GM21528 (cell line): Measurements from ENCODE around the gene NME8.
A peak's percentile ranks its signal among the peaks of the same experiment; 100 is the strongest.
"Not testable (repeated sequence)": the region's sequence is repeated elsewhere in the genome, so short reads cannot be mapped to it uniquely, and the experiment has no call there.

Experiments
- ATAC-seq: cut with Tn5 transposase; IDR thresholded peaks from one replicate; pipeline ENCODE4 v1.9.1; 2021; ENCODE audit warnings: mild to moderate bottlenecking, moderate library complexity; ENCODE audit not compliant: unreplicated experiment, low FRiP score

Gene NME8, protein sequence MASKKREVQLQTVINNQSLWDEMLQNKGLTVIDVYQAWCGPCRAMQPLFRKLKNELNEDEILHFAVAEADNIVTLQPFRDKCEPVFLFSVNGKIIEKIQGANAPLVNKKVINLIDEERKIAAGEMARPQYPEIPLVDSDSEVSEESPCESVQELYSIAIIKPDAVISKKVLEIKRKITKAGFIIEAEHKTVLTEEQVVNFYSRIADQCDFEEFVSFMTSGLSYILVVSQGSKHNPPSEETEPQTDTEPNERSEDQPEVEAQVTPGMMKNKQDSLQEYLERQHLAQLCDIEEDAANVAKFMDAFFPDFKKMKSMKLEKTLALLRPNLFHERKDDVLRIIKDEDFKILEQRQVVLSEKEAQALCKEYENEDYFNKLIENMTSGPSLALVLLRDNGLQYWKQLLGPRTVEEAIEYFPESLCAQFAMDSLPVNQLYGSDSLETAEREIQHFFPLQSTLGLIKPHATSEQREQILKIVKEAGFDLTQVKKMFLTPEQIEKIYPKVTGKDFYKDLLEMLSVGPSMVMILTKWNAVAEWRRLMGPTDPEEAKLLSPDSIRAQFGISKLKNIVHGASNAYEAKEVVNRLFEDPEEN

DNA sequence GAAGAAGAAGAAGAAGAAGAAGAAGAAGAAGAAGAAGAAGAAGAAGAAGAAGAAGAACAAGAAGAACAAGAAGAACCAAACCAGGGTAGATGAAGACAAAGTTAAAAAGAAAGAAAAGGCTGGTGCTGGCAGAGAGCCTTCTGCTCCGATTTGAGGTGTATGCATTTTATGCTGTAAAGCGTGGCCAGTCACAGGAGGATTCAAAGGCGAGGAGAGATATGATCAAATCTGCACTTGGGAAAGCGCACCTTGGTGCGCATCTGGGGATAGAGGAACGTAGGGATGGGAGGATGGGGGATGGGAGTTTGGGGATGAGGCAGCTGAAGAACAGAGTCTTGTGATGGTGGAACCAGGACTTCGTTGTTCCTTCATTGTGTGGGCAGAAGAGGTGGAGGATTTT is at the start of gene NME8:
NME8 (plus strand) TSS at position 301 of the 400 bp plus-strand sequence. CDS start 1,670 bp downstream, outside the sequence.
- ATAC-seq: no peak

DNA sequence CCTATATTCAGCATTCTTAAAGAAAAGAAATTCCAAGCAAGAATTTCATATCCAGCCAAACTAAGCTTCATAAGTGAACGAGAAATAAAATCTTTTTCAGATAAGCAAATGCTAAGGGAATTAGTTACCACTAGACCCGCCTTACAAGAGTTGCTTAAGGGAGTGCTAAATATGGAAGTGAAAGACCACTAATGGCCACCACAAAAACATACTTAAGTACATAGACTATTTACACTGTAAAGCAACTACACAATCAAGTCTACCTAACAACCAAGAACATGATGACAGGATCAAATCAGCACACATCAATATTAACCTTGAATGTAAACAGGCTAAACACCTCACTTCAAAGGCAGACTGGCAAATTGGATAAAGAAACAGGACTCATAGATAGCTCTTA is 42.2 kb upstream of the NME8 start:
- ATAC-seq: no peak

DNA sequence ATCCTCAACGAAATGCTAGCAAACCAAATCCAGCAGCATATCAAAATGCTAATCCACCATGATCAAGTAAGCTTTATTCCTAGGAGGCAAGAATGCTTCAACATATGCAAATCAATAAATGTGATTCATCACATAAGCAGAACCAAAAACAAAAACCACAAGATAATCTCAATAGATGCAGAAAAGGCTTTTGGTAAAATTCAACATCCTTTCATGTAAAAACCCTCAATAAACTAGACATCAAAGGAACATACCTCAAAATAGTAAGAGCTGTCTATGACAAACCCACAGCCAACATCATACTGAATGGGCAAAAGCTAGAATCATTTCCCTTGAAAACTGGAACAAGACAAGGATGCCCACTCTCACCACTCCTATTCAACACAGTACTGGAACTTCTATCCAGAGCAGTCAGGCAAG is 36.2 kb upstream of the NME8 start:
- not testable (repeated sequence) for ATAC-seq

DNA sequence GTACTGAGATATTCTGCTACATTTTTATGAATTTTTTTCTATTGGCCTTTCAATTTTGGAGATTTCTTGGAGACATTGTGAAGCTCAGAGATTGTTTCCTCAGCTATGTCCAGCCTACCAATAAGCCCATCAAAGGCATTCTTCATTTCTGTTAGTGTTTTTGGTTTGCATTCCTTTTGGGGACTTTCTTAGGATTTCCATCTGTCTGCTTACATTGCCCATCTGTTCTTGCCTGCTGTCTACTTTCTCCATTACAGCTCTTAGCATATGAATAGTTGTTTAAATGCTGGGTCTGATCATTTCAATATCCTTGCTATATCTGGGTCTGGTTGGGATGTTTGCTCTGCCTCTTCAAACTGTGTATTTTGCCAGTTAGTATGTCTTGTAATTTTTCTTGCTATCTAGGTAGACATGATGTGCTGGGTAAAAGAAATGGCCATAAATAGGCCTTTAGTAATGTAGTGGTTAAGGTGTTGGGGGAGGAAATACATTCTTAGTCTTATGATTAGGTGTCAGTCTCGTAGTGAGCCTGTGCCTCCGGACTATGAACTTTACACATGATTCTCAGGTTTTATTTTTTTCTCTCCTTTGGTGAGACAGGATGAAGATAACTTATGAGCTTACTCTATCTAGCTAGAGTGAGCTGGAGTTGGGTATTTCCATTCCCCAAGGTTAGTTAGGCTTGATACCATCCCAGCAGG is 32.6 kb upstream of the NME8 start:
- peak; percentile 64 for ATAC-seq

DNA sequence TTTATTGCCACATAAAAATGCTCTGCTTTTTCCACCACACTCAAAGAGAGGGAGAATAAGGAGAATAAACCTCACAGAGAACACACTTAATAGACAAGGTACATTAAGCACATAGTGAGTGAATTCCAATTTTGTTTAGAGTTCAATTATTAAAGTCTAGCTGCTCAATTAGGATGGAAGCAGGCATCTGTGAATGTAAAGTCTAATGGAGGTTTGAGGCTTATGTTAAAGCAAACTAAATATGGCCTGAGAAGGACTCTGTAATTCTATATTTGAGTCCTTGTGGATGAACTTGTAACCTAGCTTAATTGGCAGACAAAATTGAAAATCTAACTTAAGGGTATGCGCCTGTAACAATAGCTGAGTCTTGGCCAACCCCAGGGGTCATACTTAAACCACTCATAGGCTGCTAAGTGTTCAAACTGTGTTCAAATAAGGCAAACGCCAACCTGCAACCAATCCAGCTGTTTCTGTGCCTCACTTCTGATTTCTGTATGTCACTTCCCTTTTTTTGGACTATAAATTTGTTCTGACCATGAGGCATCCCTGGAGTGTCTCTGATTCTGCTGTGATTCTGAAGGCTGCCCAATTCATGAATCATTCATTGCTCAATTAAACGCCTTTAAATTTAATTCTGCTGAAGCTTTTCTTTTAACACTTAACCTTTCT is 31.3 kb upstream of the NME8 start:
- no peak for ATAC-seq

DNA sequence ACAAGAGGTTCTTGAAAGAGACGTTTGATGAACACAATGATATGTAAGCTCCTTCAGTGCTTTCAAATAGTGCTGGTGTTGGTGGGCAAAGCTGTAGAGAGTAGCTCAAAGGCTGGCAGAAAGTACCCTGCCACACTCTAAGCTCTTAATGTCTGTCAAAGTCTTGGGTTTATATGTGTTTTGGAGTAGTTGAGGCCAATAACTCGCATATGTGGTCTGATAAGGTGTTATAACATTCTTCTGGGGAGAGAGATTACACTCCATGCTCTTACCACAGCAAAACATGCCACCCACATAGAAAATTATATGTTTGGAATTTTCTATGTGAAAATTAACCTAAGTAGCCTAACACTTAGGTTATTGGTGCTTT is 30.8 kb upstream of the NME8 start:
- no peak for ATAC-seq

DNA sequence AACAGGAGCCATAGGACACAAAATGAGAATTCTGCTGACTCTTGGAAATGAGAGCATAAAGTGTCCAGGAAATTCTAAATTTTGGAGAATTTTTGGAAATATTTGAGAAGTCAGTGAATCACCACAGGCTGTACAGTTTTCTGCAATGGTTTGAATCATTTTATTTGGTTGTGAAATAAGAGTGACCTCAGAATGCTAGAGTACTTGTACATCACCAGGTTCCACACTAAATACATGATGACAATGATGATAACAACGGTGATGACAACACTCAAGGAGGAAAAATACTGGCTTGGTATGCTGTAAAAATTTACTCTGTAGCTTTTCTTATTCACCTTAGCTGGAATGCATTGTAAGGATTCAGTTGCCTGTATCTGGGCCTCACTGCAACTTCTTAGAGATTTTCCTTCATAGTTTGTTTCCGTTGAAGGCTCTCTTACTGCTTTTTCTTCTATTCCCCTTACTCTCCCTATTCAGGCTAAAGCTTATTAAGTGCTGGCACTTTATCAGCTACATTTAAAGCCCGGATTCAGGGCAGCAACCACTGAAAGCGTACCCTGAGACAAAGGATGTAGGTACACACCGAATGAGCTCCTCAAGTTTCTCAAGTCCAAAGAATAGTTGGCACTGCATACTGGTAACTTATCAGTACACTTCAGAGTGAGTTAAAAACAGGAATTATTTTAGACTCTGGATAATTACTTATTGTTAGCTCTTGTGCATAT is 30.2 kb upstream of the NME8 start:
- ATAC-seq: no peak

DNA sequence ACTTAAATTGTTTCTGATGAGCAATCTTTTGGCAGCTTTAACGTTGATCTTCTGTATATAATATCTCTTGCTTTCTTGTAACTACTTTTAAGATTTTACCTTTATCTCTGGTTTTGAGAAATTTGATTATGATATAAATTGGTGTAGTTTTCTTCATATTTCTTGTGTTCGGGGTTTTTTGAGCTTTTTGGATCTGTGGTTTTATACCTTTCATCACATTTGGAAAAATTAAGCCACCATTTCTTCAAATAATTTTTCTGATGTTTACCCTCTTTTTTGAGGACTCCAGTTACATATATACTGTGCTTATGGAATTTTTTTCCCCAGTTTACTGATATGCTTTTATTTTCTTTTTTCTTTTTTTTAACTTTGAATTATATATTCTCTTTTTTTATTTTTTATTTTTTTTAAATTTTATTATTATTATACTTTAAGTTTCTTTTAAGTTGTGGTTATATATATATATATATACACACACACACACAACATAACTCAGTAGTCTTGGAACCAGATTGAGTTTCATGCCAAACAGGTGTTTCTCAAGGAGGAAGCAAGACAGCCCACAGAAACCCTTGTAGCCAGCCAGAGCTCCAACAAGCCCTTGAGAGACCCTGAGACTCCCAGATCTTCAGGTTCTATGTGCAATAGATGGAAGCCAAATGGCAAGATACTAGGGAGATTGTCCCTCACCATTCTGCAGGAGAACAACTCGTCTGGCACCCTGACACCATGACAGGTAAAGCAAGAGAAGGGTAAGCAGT is 27.5 kb upstream of the NME8 start:
- peak; percentile 76 for ATAC-seq

DNA sequence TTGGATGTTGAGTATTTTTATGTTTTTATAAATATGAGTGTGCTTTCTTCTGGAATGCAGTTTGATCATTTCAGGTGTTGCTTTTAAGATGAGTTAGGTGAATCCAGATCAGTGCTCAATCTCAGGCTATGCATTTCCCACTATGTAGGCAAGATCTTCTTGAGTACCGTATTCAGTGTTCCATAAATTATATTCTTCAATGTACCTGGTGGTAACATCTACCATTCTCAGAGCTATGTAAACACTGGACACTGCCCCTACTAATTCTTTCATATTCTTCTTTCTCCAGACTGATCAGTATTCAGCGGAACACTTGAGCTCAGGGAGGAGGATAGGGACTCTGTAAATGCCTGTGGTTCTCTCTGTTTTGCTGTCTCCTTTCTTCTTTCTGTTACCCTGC is 25.5 kb upstream of the NME8 start:
- ATAC-seq: no peak

DNA sequence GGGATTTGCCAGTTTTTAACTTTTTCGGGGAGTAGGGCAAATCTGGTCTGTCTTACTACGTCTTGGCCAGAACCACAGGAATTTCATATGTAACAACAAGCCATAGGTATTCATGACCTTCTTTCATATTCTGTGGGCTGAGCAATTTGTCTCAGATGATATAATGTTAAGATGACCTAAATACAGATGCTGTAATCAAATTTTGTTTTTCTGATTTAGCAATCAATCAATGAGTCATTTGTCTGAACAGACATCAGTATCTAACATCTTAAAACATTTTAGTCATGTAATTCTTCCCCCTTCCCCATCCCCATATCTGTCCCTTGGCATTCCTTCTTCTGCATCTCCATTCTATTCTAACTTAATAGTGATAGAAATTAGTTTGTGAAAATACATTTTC is 24.8 kb upstream of the NME8 start:
- ATAC-seq: no peak

DNA sequence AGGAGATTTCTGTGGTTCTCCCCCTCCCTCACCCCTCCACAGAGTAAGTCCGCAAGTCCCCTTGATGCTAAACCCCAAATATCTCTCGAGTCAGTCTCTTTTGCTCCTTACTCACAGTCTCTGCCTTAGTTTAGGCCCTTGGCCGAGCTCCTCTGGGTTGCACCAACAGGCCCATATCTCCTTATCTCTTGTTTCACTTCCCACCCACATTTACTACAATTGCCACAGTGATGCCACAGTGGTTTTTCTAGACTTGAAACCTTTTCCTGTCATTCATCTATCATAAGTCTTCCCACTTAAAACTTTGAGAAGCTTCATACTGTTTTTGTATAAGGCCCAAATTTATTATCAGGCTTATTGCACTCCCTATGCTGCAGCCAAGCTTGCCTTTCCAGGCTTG is 23.4 kb upstream of the NME8 start:
- ATAC-seq: no peak

DNA sequence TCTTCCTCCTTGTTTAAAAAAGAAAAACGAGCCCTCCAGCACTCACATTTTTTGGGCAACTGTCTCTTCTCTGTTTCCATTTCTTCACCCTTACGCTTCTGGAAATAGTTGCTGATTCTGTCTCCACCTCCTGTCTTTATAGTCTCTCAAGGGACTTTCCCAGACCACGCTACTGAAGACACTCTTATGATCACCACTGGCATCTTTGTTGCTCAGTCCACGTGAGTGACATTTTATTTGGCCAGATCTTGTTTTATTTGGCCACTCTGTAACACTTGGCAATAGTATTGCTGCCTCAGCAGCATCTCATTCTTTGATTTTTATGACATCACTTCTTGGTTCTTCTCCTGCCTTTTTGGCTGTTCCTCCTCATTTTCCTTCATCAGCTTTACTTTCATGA is 21.6 kb upstream of the NME8 start:
- ATAC-seq: no peak

DNA sequence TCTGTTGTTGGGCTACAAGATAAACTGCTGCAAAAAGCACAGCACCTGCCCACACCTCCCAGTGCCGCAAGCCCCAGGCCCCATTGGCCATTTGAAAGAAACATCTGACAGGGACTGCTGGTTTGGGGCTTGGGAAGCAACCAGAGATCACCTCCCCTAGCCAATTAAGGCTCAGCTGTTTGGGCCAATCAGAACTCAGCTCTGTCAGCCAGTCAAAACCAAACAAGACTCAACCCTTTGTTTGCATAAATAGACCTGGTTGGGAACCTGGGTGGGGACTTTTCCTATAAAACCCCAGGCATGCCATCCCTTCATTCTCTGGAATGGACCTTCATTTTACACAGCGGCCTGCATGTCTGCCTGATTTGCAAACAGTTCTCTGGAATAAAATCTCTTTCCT is 17.2 kb upstream of the NME8 start:
- no peak for ATAC-seq

DNA sequence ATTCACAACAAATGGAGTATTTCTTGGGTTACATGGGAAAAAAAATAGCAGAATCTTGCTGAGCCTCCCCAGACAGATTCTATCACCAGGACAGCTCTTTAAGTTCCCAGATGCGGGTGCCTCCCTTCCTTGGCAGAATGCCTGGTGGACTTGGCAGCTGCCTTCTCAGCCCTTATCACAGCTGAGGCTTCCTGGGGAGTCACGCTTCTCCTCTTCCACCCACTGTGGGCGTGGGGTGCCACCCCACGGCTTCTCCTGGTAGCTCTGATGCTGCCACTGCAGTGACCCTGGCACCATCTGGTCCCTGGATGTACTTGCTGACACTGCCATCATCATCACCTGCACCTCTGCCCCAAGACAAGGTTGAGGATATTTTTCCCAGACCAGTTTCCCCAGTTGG is 16.2 kb upstream of the NME8 start:
- ATAC-seq: peak; percentile 75

DNA sequence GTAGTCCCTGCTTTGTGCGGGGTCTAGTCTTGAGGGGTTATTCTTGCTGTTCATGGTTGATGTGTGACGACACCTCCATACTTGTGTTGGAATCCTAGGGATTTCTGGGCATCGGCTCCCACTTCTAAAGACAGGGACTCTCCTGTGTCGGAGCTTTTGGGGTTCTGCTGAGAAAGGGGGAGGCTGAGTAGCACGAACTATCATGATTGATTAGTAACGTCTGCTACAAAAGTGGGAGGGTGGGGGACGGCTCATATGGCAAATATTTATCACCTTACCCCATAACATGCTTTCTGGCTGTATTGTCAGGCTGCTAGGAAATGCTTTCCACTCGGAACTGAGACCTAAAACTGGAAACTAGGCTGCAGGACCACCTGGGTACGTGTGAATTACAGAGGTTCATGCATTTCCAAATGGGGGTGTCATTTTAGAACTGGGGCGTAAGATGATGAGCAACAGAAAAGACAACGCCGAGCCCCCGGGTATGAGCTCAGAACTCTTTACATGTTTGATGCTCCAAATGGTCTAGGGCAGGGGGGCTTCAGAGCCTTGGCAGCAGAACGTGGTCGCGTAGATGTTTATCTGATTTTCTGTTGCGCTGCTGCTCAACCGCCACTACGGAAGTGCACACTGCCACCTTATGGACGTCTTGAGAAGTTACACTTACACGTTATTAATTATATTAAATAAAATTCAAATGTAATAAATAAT is 15.1 kb upstream of the NME8 start:
- ATAC-seq: no peak

DNA sequence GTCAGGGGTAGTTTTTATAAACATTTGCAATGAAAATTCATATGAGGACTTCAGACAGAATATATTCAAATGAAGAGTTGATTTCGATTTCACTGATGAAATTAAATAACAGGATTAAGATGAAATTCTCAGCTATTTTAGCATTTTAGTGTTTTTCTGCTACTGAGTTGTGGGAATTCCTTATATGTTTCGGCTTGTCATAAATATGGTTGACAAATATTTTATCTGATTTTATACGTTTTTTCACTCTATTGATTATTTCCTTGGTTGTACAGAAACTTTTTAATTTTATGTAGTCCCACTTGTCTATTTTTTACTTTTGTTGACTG is 14.6 kb upstream of the NME8 start:
- no peak for ATAC-seq

DNA sequence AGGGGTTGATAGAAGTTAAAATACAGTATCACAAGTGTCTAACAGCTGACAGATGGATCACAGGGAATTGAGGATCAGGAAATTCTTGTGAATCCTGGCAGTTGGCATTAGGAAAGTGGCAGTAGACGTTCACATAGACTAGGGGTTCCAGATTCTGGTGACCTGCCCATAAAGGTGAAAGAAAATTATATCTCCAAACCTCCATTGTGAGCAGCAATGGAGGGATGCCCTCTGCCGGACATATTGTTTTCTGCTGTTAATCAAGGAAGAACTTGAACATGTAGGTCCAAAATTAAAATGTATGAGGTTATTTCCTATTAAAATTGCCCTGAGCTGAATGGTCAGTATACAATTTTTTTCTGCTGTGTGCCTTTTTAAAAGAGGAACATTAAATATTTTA is 5.1 kb downstream of the NME8 start:
- no peak for ATAC-seq

DNA sequence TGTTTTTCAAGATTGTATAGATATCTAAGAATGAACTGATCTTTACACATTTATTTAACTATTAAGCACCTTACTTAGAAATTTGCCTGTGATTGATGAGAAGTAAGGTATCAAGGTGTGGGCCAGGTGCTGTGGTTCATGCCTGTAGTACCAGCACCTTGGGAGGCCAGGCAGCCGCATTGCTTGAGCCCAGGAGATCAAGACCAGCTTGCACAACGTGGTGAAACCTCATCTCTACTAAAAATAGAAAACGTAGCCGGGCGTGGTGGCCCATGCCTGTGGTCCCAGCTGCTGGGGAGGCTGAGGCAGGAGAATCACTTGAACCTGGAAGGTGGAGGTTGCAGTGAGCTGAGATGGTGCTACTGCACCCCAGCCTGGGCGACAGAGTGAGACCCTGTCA is 33.7 kb downstream of the NME8 start:
- ATAC-seq: no peak

DNA sequence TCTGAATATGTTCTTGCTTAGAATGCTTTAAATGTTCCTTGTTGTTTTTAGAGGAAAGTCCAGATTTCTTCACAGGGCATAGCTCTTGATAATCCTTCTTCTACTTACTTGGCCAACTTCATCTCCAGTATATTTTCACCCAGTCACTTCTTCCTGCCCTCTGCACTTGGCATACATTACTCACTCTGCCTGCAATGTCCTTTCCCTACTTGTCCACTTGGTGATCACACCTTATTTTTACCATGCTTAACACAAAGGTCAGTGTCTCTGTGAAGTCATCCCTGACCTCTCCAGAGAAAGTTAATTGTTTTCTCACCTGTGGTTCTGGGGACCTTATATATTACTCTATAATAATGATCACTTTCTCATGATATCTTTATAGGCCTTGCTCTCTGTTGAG is 45.0 kb downstream of the NME8 start:
- no peak for ATAC-seq
